Panc1 (cell line): ENCODE data around the gene WBP1L. TPM values are rescaled to one million over a fixed set of nuclear protein-coding genes. Genes with fewer than 3 reads are reported as not detected.

ENCODE experiments used
- ATAC-seq: fragments of 200-7000 bp; cut with Tn5 transposase; 2 replicates; pipeline ENCODE4 v1.9.1; 2020; ENCODE audit warnings: mild to moderate bottlenecking, moderate library complexity
- BruUV-seq: library from RNA; stranded (reverse); fragments of 400-500 nt; replicated peaks from 2 replicates; lab custom pipeline; 2021; lab: Mats Ljungman, UMichigan
- CTCF ChIA-PET: fragments of 300-600 bp; sonication (Branson Sonifier 250); formaldehyde crosslinking; loops from one replicate; lab custom pipeline; 2022; ENCODE audit warnings: antibody characterized with exemption; lab: Charles Lee
- POLR2A ChIA-PET: fragments of 300-600 bp; sonication (Branson Sonifier 250); formaldehyde crosslinking; loops from one replicate; lab custom pipeline; 2022; ENCODE audit warnings: antibody characterized with exemption; lab: Charles Lee
- DNase-seq: peaks from one replicate; pipeline ENCODE4 v3.0.0-alpha.2; 2010; ENCODE audit warnings: low read depth, low spot score
- H3K27ac ChIP-seq: 2 replicates; pipeline ENCODE4 v1.5.1; 2011; ENCODE audit warnings: mild to moderate bottlenecking, low read length, inconsistent platforms
- H3K27me3 ChIP-seq: fragments of 200-500 bp; sonication (Bioruptor generic); 2 replicates; pipeline ENCODE4 v1.6.0; 2014; ENCODE audit warnings: low read length, inconsistent platforms; ENCODE audit not compliant: control insufficient read depth, insufficient read depth
- H3K36me3 ChIP-seq: fragments of 200-500 bp; sonication (Bioruptor generic); 2 replicates; pipeline ENCODE4 v1.5.1; 2014; ENCODE audit warnings: inconsistent platforms, mild to moderate bottlenecking, low read length, moderate library complexity; ENCODE audit not compliant: control insufficient read depth, insufficient read depth
- H3K4me1 ChIP-seq: 2 replicates; pipeline ENCODE4 v1.5.1; 2011; ENCODE audit warnings: inconsistent platforms, mild to moderate bottlenecking, low read length, moderate library complexity; ENCODE audit not compliant: control insufficient read depth, insufficient read depth
- H3K4me3 ChIP-seq, 2 experiments: 2 replicates each; pipeline ENCODE4 v1.5.1; 2011 to 2012; ENCODE audit warnings: low read depth in 2 of 2, low read length in 2 of 2, mild to moderate bottlenecking in 2 of 2, inconsistent platforms in 1 of 2, moderate library complexity in 1 of 2
- H3K9me3 ChIP-seq: fragments of 200-500 bp; sonication (Bioruptor generic); 2 replicates; pipeline ENCODE4 v1.5.1; 2014; ENCODE audit warnings: low read depth, mild to moderate bottlenecking, inconsistent platforms, low read length, moderate library complexity; ENCODE audit not compliant: control insufficient read depth, insufficient read depth
- CTCF ChIP-seq: fragments of 450-650 bp; IDR thresholded peaks from 2 replicates; pipeline ENCODE4 v1.5.1; 2017; ENCODE audit warnings: mild to moderate bottlenecking
- POLR2AphosphoS5 ChIP-seq: IDR thresholded peaks from 2 replicates; pipeline ENCODE4 v1.6.1; 2012; ENCODE audit warnings: mild to moderate bottlenecking, low read depth, low read length, moderate library complexity
- REST ChIP-seq, 2 experiments: IDR thresholded peaks; 2 replicates each; pipeline ENCODE4 v1.6.1; 2011 to 2012; ENCODE audit warnings: low read depth in 2 of 2, control low read depth in 1 of 2, low read length in 1 of 2, mild to moderate bottlenecking in 1 of 2, moderate library complexity in 1 of 2; ENCODE audit not compliant: insufficient read depth in 1 of 2
- SIN3A ChIP-seq: IDR thresholded peaks from 2 replicates; pipeline ENCODE4 v1.6.1; 2012; ENCODE audit warnings: low read depth, mild to moderate bottlenecking, low read length, moderate library complexity, borderline replicate concordance; ENCODE audit not compliant: insufficient read depth
- TCF7L2 ChIP-seq: IDR thresholded peaks from 2 replicates; pipeline ENCODE4 v1.6.1; 2011; ENCODE audit warnings: mild to moderate bottlenecking, low read depth, low read length, inconsistent platforms
- in situ Hi-C: cut with HindIII; loops from 2 replicates; pipeline ENCODE4 v1.10.0; 2016; ENCODE audit warnings: low sequenced_read_pairs, low pct_unique_long_range_greater_than_20kb
- intact Hi-C: fragments of 100-400 bp; cut with micrococcal nuclease; formaldehyde crosslinking; loops from one replicate; pipeline ENCODE4 v1.10.0; 2022; ENCODE audit not compliant: unreplicated experiment
- total RNA-seq: library from RNA; stranded (reverse); gene quantifications from one replicate; pipeline ENCODE4 v1.2.1, GENCODE V29; 2021; ENCODE audit not compliant: unreplicated experiment

Gene WBP1L
- total RNA-seq, 1 experiment from 2014 or later = 91.3 TPM

- ChIA-PET CTCF (no interaction called here), POLR2A (no interaction called here)
- peaks cover 77% of the 10 kb centered on the region for H3K4me1 ChIP-seq
- H3K36me3 ChIP-seq = no peaks in the 10 kb centered on the region
- no peaks in the 10 kb centered on the region for H3K9me3 ChIP-seq
- peak overlapping the region; percentile 80 for H3K27ac ChIP-seq
- in situ Hi-C loops = no loop called here
- no TSS peak for BruUV-seq
- no peak for TF ChIP-seq TCF7L2
- TF ChIP-seq REST (IDR thresholded peaks at IDR 0.05; ENCODE audit: insufficient read depth in 1 of 2, low read depth in 2 of 2, low read length in 1 of 2) = no peak
- no peak for TF ChIP-seq CTCF
- no peak for TF ChIP-seq POLR2AphosphoS5
- no peak for TF ChIP-seq SIN3A
- ATAC-seq (no peak), DNase-seq (no peak)
- H3K4me3 ChIP-seq = no peak overlapping the region
- no peaks in the 10 kb centered on the region for H3K27me3 ChIP-seq
- intact Hi-C loops = no loop called here
Observed at GRCh38 chr10:102781921-102782557, 38.3 kb downstream of the WBP1L start.

GRCh38 chr10:102782673-102783551 is 39.2 kb downstream of the WBP1L start:
- ATAC-seq (peak; percentile 54), DNase-seq (no peak)
- Histone ChIP-seq H3K27me3 (no peaks in the 10 kb centered on the region), H3K27ac (peak overlapping the region; percentile 80), H3K9me3 (no peaks in the 10 kb centered on the region), H3K36me3 (no peaks in the 10 kb centered on the region), H3K4me3 (no peak overlapping the region), H3K4me1 (peaks cover 69% of the 10 kb centered on the region)
- intact Hi-C loops (no loop called here), in situ Hi-C loops (no loop called here)
- TF ChIP-seq REST (IDR thresholded peaks at IDR 0.05; ENCODE audit: insufficient read depth in 1 of 2, low read depth in 2 of 2, low read length in 1 of 2) = no peak
- TF ChIP-seq TCF7L2 = no peak
- ChIA-PET POLR2A (no interaction called here), CTCF (no interaction called here)
- no TSS peak for BruUV-seq
